Activated B cell treated with CpG ODN at 0.5 μM for 24 hours (primary cell): ENCODE measurements around the gene KLHL29. TPM values are rescaled to one million over a fixed set of nuclear protein-coding genes. Genes with fewer than 3 reads are reported as not detected.

ENCODE experiments used
- ATAC-seq: fragments of 200-7000 bp; cut with Tn5 transposase; one replicate; pipeline ENCODE4 v1.10.0; 2021; ENCODE audit warnings: low read depth, mild to moderate bottlenecking, moderate library complexity
- CTCF ChIA-PET: fragments of 350-600 bp; sonication (Branson Sonifier 250); formaldehyde crosslinking; loops from one replicate; lab custom pipeline; 2021; ENCODE audit warnings: antibody characterized with exemption; lab: Charles Lee
- POLR2A ChIA-PET: fragments of 350-600 bp; sonication (Branson Sonifier 250); formaldehyde crosslinking; loops from one replicate; lab custom pipeline; 2021; ENCODE audit warnings: antibody characterized with exemption; lab: Charles Lee
- DNase-seq: peaks from one replicate; pipeline ENCODE4 v3.0.0; 2022
- H3K27ac Mint-ChIP-seq: one replicate; pipeline ENCODE4 v1.8.0; 2020; ENCODE audit warnings: mixed read lengths
- H3K27me3 Mint-ChIP-seq: one replicate; pipeline ENCODE4 v1.8.0; 2021; ENCODE audit warnings: mixed read lengths
- H3K36me3 Mint-ChIP-seq: one replicate; pipeline ENCODE4 v1.8.0; 2021; ENCODE audit warnings: low read depth, mixed read lengths
- H3K4me1 Mint-ChIP-seq: one replicate; pipeline ENCODE4 v1.8.0; 2021; ENCODE audit warnings: mixed read lengths
- H3K4me3 Mint-ChIP-seq: one replicate; pipeline ENCODE4 v1.8.0; 2020; ENCODE audit warnings: mild to moderate bottlenecking, mixed read lengths
- H3K9me3 Mint-ChIP-seq: one replicate; pipeline ENCODE4 v1.8.0; 2020; ENCODE audit warnings: mixed read lengths
- CTCF ChIP-seq: fragments of 200-600 bp; IDR thresholded peaks from one replicate; pipeline ENCODE4 v1.8.0; 2022; ENCODE audit warnings: antibody characterized with exemption, mild to moderate bottlenecking
- intact Hi-C: fragments of 100-400 bp; cut with micrococcal nuclease; formaldehyde crosslinking; loops from one replicate; pipeline ENCODE4 v1.15.1; 2024
- total RNA-seq: library from RNA; stranded (reverse); gene quantifications from 2 replicates; pipeline ENCODE4 v1.2.3, GENCODE V29; 2022

The KLHL29 gene
- total RNA-seq, 1 donor from 2014 or later: 2.5 TPM

DNA sequence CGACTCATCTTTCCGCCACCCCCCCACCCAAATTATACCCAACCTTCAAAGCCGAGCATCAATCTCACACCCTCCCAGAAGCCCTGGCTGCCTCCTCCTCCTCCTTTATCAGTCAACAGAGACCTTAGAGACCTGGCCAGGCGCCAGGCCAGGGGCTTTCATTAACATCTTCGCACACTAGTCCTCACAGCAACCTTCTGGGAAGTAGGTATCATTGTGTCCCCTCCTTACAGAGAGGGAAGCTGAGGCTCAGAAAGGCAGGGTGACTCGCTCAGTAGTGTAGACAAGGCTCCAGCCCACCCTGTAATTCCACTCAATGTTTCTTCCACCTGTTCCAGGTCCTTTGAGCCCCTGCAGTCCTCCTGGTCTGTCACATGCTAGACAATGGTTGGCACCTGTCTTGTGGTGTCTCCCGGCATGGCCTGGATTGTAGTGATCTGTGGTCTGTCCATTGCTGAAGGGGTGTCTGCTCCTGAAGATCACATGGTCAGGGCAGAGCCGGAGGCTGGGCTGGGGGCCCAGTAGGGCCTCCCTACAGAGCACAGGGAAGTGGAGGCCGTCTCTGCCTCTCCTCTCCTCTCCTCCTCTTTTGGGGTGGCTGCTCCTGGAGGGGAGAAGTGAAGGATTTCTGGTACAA, 36.0 kb downstream of the KLHL29 start:
- ChIA-PET POLR2A (interaction anchor here (0.7 kb wide), 1 partner anchor 33 kb away, joined by 3 read pairs; no protein-coding TSS in a partner anchor), CTCF (no interaction called here)
- TF ChIP-seq CTCF: no peak
- Mint-ChIP-seq H3K27ac (no peak overlapping the region), H3K36me3 (no peaks in the 10 kb centered on the region), H3K4me3 (no peak overlapping the region), H3K4me1 (no peaks in the 10 kb centered on the region), H3K27me3 (no peaks in the 10 kb centered on the region), H3K9me3 (no peaks in the 10 kb centered on the region)
- no peak for ATAC-seq
- no peak for DNase-seq
- intact Hi-C loops: no loop called here

DNA sequence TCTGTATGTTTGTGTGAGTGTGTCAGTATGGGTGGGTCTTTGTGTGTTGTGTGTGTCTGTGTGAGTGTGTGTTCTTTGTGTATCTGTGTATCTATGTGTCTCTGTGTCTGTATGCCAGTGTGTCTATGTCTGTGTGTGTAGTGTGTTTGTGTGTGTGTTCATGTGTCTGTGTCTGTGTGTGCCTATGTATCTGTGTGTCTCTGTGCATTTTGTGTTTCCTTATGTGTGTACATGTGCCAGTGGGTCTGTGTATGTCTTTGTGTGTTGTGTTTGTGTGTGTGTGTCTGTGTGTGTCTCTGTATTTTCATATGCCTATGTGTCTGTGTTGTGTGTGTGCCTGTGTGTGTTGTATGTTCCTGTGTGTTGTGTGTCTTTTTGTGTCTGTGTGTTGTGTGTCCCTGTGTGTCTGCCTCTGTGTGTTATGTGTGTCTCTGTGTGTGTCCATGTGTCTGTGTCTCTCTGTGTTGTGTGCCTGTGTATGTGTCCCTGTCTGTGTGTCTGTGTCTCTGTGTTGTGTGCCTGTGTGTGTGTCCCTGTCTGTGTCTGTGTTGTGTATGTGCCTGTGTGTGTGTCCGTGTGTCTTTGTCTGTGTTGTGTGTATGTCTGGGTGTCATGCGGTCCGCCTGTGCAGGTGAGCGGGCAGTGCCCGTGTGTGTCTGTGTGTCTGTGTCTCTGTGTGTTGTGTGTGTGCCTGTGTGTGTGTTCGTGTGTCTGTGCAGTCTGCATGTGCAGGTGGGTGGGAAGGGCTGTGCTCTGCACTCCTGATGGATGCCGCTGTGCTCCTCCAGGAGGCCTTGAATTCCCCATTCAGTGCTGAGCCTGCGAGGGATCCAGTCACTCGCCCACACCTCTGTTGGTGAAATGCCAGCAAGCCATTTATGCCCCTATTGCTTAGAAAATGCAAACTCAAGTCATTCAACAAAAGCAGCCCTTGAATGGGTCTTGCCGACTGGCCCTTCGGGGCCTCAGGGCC, 37.4 kb downstream of the KLHL29 start:
- no peaks in the 10 kb centered on the region for H3K36me3 Mint-ChIP-seq
- no peaks in the 10 kb centered on the region for H3K27me3 Mint-ChIP-seq
- no peak for TF ChIP-seq CTCF
- ATAC-seq: no peak
- H3K9me3 Mint-ChIP-seq: no peaks in the 10 kb centered on the region
- ChIA-PET CTCF (no interaction called here), POLR2A (no interaction called here)
- intact Hi-C loops: no loop called here
- no peak overlapping the region for H3K27ac Mint-ChIP-seq
- DNase-seq: no peak
- no peaks in the 10 kb centered on the region for H3K4me1 Mint-ChIP-seq
- H3K4me3 Mint-ChIP-seq: no peak overlapping the region

DNA sequence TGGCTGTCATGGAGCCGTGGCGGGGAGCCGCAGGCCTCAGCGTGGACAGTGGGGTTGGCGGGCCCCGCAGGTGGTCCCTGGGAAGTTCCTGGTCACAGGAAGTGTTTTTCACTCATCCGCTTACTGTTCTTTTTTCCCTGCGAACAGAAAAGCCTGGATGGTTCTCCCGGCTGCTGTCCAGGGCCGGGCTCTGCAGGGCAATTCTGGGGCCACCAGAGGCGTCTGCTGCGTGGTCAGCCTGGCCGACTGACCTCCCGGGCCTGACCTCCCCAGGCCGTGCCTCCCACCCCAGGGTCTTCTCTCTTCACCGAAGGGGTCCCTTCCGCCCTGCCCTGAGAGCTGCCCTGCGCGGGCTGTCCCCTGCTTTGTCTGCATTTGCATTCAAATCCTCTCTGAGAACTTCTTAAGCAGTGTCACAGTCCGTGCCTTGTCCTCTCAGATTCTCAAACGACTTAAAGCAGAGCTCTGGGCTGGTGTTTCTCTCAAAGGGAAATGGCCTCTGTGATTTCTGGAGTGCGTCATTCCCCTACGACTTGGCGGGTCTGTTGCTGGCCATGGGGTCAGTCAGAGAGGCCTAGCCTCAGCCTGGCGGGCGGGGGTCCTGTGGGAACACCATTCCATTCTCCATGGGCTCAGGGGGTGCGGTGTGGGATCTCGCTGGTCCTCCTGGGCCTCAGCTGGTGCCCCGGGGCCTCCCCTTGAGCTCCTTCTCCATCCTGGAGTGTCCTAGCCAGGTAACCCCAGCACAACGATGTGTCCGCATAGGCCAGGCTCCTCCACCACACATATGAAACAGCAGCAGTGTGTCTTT, 38.3 kb downstream of the KLHL29 start:
- Mint-ChIP-seq H3K27me3 (no peaks in the 10 kb centered on the region), H3K27ac (no peak overlapping the region), H3K9me3 (no peaks in the 10 kb centered on the region), H3K4me3 (no peak overlapping the region), H3K4me1 (no peaks in the 10 kb centered on the region), H3K36me3 (no peaks in the 10 kb centered on the region)
- DNase-seq: no peak
- ChIA-PET POLR2A (no interaction called here), CTCF (no interaction called here)
- ATAC-seq: no peak
- TF ChIP-seq CTCF: no peak
- intact Hi-C loops: no loop called here

DNA sequence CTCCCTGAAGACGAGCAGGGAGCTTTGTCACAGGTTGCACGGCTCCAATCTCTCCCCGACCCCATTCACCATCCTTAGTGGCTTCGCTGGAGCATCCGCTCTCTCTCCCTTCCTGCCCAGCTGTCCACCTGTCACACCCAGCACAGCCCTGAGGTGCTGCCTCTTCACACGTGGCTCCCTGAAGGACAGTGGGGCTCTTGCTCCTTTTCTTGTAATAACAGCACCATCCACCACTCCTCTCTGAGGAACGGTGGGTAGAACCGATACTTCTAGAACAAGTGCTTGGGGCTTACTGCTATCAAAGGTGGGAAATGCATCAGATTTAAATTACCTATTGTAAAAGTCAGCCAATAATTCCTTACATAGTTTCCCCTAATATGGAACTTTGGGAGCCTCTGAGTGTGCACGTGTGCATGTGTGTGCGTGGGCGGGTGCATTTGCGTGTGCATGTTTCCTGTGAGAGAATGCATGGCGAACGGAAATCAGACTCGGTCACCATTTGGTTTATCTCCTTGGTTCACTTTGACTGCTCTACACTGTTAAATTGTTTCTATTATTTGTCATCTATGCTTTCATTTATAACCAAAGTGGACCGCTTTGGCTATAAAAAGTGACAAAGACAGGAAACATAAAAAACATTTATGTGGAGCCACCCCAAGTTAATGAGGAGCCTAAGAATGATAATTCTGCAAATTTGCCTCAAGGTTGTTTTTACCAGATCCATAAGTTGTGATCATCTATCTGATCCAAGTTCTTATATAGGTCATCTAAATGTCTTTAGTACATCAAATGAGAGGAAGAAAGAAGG, 39.1 kb downstream of the KLHL29 start:
- H3K9me3 Mint-ChIP-seq: no peaks in the 10 kb centered on the region
- ChIA-PET CTCF (no interaction called here), POLR2A (no interaction called here)
- no peak for DNase-seq
- no peak for TF ChIP-seq CTCF
- no peak for ATAC-seq
- intact Hi-C loops: no loop called here
- no peak overlapping the region for H3K27ac Mint-ChIP-seq
- H3K36me3 Mint-ChIP-seq: no peaks in the 10 kb centered on the region
- no peak overlapping the region for H3K4me3 Mint-ChIP-seq
- no peaks in the 10 kb centered on the region for H3K27me3 Mint-ChIP-seq
- no peaks in the 10 kb centered on the region for H3K4me1 Mint-ChIP-seq
